ENCODE data around the gene DNLZ. TPM values are rescaled to one million over a fixed set of nuclear protein-coding genes. Genes with fewer than 3 reads are reported as not detected.
A peak's percentile ranks its signal among the peaks of the same experiment; 100 is the strongest.

Gene DNLZ
- total and polyA plus RNA-seq, 7 donors, result 8.2 to 40.7 (median 18.7) TPM

GRCh38 chr9:136401173-136401922, 37.8 kb upstream of the DNLZ start:
- ATAC-seq (no peak), DNase-seq (no peak)
- no peaks in the 10 kb centered on the region for H3K27me3 ChIP-seq (ENCODE audit: insufficient read depth in 3 of 3, low read length in 2 of 3)
- peaks cover 0 to 59% of the 10 kb centered on the region in 2 donors for H3K36me3 ChIP-seq (ENCODE audit: insufficient read depth in 1 of 2, low read depth in 1 of 2)
- H3K4me1 ChIP-seq, result peaks cover 10% of the 10 kb centered on the region
- no peak overlapping the region for H3K27ac ChIP-seq
- WGBS, 3 donors, result 85 to 91% (median 87%) methylated on average over 18 of the region's 18 CpGs
- no peaks in the 10 kb centered on the region for H3K9me3 ChIP-seq
- no peak overlapping the region for H3K4me3 ChIP-seq
- intact Hi-C loops (cut with DNase I), result no loop called here
- TF ChIP-seq, protein P1, sequence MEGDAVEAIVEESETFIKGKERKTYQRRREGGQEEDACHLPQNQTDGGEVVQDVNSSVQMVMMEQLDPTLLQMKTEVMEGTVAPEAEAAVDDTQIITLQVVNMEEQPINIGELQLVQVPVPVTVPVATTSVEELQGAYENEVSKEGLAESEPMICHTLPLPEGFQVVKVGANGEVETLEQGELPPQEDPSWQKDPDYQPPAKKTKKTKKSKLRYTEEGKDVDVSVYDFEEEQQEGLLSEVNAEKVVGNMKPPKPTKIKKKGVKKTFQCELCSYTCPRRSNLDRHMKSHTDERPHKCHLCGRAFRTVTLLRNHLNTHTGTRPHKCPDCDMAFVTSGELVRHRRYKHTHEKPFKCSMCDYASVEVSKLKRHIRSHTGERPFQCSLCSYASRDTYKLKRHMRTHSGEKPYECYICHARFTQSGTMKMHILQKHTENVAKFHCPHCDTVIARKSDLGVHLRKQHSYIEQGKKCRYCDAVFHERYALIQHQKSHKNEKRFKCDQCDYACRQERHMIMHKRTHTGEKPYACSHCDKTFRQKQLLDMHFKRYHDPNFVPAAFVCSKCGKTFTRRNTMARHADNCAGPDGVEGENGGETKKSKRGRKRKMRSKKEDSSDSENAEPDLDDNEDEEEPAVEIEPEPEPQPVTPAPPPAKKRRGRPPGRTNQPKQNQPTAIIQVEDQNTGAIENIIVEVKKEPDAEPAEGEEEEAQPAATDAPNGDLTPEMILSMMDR (IDR thresholded peaks at IDR 0.05), result no peak

DNA sequence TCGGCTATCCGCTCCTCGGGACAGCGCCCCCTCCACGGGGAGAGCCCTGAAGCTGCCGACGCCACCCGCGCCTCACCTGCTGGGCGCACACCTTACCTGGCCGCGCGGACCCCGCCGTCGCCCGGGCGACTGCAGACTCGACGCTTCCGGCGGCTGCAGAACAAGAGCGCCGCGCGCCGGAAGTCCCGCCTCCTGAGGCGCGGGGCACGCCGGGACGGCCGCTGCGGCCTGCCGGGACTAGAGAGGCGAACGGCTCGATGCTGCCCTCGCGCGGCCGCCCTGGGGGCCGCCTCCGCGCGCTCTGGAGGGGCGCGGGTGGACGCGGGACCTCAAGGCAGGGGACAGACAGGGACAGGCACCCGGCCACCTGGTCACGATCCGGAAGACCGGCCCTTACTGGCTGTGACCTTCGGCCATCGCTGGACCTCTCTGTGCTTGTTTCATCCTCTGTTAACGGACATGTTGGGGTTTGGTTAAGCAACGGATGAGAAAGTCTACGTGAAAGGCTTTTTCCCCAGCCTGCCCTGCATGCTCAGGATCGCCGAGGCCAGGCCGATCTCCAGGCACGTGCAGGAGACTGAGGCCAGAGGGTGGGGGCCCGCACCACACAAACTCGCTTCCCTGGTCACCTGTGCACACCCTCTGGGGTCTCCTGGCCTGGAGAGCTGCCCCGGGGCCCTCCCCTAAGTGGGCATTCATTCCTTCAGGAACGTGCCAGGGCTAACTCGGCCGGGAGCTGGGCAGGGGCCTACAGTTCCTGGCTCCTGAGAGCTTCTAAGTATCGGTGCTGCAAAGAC, 36.7 kb upstream of the DNLZ start, which contains the start of gene SNAPC4:
Gene SNAPC4 (minus strand): TSS at position 133 of the 797 bp plus-strand sequence. CDS start 1,742 bp downstream, outside the sequence.
- H3K27me3 ChIP-seq (ENCODE audit: insufficient read depth in 3 of 3, low read length in 2 of 3), result no peaks in the 10 kb centered on the region
- H3K4me3 ChIP-seq, result peak within 1 kb of the TSS; percentile 72
- peak within 1 kb of the TSS; percentile 1 for H3K27ac ChIP-seq

GRCh38 chr9:136399176-136400037, 35.9 kb upstream of the DNLZ start:
- intact Hi-C loops (cut with DNase I), result loop anchor here in 1 of 2 donors (1.0 kb wide), 1 partner anchor 60 kb away; no protein-coding TSS in a partner anchor
- H3K9me3 ChIP-seq, result no peaks in the 10 kb centered on the region
- no peaks in the 10 kb centered on the region for H3K27me3 ChIP-seq (ENCODE audit: insufficient read depth in 3 of 3, low read length in 2 of 3)
- peak overlapping the region; percentile 72 for H3K4me3 ChIP-seq
- WGBS, 3 donors, result 1% methylated on average over 51 to 67 of the region's 67 CpGs
- H3K36me3 ChIP-seq (ENCODE audit: insufficient read depth in 1 of 2, low read depth in 1 of 2), result peaks cover 0 to 59% of the 10 kb centered on the region in 2 donors
- H3K27ac ChIP-seq, result peak overlapping the region; percentile 1
- H3K4me1 ChIP-seq, result peaks cover 10% of the 10 kb centered on the region
- DNase-seq (peak in 1 of 2 donors; percentile 55), ATAC-seq (peak in 3 of 4 donors; percentile 3 to 19 (median 5))
- TF ChIP-seq, protein P1 (IDR thresholded peaks at IDR 0.05), result no peak

More for the DNA sequence above, 36.7 kb upstream of the DNLZ start, which contains the start of gene SNAPC4:
- TF ChIP-seq, protein P1 (IDR thresholded peaks at IDR 0.05), result peak; percentile 94
- intact Hi-C loops (cut with DNase I), result loop anchor here in 1 of 2 donors (1.0 kb wide), 1 partner anchor 61 kb away; no protein-coding TSS in a partner anchor
- peaks cover 10% of the 10 kb centered on the region for H3K4me1 ChIP-seq
- DNase-seq, result peak; percentile 87 to 94
- no peaks in the 10 kb centered on the region for H3K9me3 ChIP-seq
- WGBS, 3 donors, result 4 to 5% (median 5%) methylated on average over 58 to 71 of the region's 71 CpGs
- H3K36me3 ChIP-seq (ENCODE audit: insufficient read depth in 1 of 2, low read depth in 1 of 2), result peaks cover 0 to 59% of the 10 kb centered on the region in 2 donors
- peak; percentile 91 to 96 (median 94) for ATAC-seq

DNA sequence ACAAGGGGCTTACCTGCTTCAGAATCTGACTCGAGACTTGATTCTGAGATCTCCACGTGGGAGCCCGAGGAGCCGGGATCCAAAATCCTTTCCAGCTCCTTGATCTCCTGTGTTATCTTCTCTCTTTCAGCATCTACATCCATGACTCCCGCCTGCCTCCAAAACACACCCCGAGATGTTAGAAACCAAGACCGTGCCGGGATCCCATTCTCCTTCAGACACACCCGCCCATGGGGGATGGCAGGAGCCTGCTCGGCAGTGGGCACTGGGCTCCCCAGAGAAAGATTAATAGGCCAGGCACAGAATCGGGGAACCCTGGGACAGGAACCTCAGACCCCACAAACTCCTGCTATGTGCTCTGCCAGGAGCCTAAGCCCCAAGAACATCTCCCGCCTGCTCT, 34.7 kb upstream of the DNLZ start:
- no peak overlapping the region for H3K4me3 ChIP-seq
- no peaks in the 10 kb centered on the region for H3K27me3 ChIP-seq (ENCODE audit: insufficient read depth in 3 of 3, low read length in 2 of 3)
- TF ChIP-seq, protein P1 (IDR thresholded peaks at IDR 0.05), result no peak
- peaks cover 0 to 60% of the 10 kb centered on the region in 2 donors for H3K36me3 ChIP-seq (ENCODE audit: insufficient read depth in 1 of 2, low read depth in 1 of 2)
- DNase-seq (peak in 1 of 2 donors; percentile 29), ATAC-seq (no peak)
- intact Hi-C loops (cut with DNase I), result no loop called here
- no peak overlapping the region for H3K27ac ChIP-seq
- whole genome bisulfite sequencing, 3 donors, result 89 to 94% (median 92%) methylated on average over 12 of the region's 12 CpGs
- H3K9me3 ChIP-seq, result no peaks in the 10 kb centered on the region
- H3K4me1 ChIP-seq, result peaks cover 10% of the 10 kb centered on the region
